T-cell (primary cell): ENCODE measurements around the gene P2RY12. TPM values are rescaled to one million over a fixed set of nuclear protein-coding genes. Genes with fewer than 3 reads are reported as not detected.

Source experiments
- ATAC-seq, 4 experiments: fragments of 200-7000 bp in 3 of 4; fragments of 150-1000 bp in 1 of 4; cut with Tn5 transposase; replicated peaks in 1 of 4; 1 replicate in 3 of 4; 2 replicates in 1 of 4; pipeline ENCODE4 v1.10.0; 2021; ENCODE audit warnings: moderate library complexity in 3 of 4, mild to moderate bottlenecking in 2 of 4, moderate number of reproducible peaks in 1 of 4
- CTCF ChIA-PET, 2 donors: fragments of 300-600 bp; sonication (Branson Sonifier 250); formaldehyde crosslinking; loops; one replicate each; lab custom pipeline; 2022; ENCODE audit warnings: antibody characterized with exemption in 2 of 2; lab: Charles Lee
- POLR2A ChIA-PET, 2 donors: fragments of 300-600 bp; sonication (Branson Sonifier 250); formaldehyde crosslinking; loops; one replicate each; lab custom pipeline; 2022; ENCODE audit warnings: antibody characterized with exemption in 2 of 2; lab: Charles Lee
- DNase-seq, 35 experiments: peaks; one replicate each; pipeline versions ENCODE4 v3.0.0 to v3.0.0-alpha.2; 2013 to 2023
- H3K27ac ChIP-seq: one replicate; pipeline ENCODE4 v1.5.1; 2013; ENCODE audit warnings: low read length
- H3K27me3 ChIP-seq, 2 experiments: replicated peaks in 1 of 2; 1 replicate in 1 of 2; 2 replicates in 1 of 2; pipeline versions ENCODE4 v1.6.1 to v1.7.0; 2013; ENCODE audit warnings: low read length in 1 of 2, mixed read lengths in 1 of 2; ENCODE audit not compliant: control insufficient read depth in 2 of 2, insufficient read depth in 2 of 2; ENCODE audit errors: extremely low read depth in 1 of 2
- H3K36me3 ChIP-seq, 2 donors: 1 replicate in 1 of 2; 2 replicates in 1 of 2; pipeline versions ENCODE4 v1.6.1 to v1.7.0; 2013; ENCODE audit warnings: low read length in 1 of 2; ENCODE audit not compliant: control insufficient read depth in 2 of 2, insufficient read depth in 1 of 2; ENCODE audit errors: extremely low read depth in 1 of 2
- H3K4me1 ChIP-seq, 2 experiments: 1 replicate in 1 of 2; 2 replicates in 1 of 2; pipeline versions ENCODE4 v1.6.1 to v1.7.0; 2013; ENCODE audit warnings: low read length in 2 of 2, mixed read lengths in 1 of 2; ENCODE audit not compliant: insufficient read depth in 2 of 2, control insufficient read depth in 1 of 2; ENCODE audit errors: extremely low read depth in 1 of 2
- H3K4me3 ChIP-seq, 2 donors: 1 replicate in 1 of 2; 2 replicates in 1 of 2; pipeline versions ENCODE4 v1.5.1 to v1.7.0; 2013; ENCODE audit warnings: mild to moderate bottlenecking in 2 of 2, low read length in 1 of 2, moderate library complexity in 1 of 2; ENCODE audit not compliant: control insufficient read depth in 1 of 2; ENCODE audit errors: extremely low read depth in 1 of 2
- H3K9me3 ChIP-seq: 2 replicates; pipeline ENCODE4 v1.7.0; 2013
- H3K27ac Mint-ChIP-seq, 2 donors: one replicate each; pipeline ENCODE4 v1.8.0; 2020 to 2021; ENCODE audit warnings: mild to moderate bottlenecking in 2 of 2, mixed read lengths in 2 of 2
- H3K27me3 Mint-ChIP-seq, 2 donors: one replicate each; pipeline ENCODE4 v1.8.0; 2021 to 2022; ENCODE audit warnings: mixed read lengths in 2 of 2
- H3K36me3 Mint-ChIP-seq: one replicate; pipeline ENCODE4 v1.8.0; 2021; ENCODE audit warnings: mixed read lengths
- H3K4me1 Mint-ChIP-seq, 3 donors: one replicate each; pipeline ENCODE4 v1.8.0; 2020 to 2022; ENCODE audit warnings: mixed read lengths in 3 of 3, mild to moderate bottlenecking in 1 of 3
- H3K4me3 Mint-ChIP-seq, 3 donors: one replicate each; pipeline ENCODE4 v1.8.0; 2020 to 2022; ENCODE audit warnings: mild to moderate bottlenecking in 3 of 3, mixed read lengths in 3 of 3, moderate library complexity in 3 of 3
- H3K9me3 Mint-ChIP-seq, 3 donors: one replicate each; pipeline ENCODE4 v1.8.0; 2020 to 2022; ENCODE audit warnings: mixed read lengths in 3 of 3
- WGBS: methylation state at CpG from one replicate; pipeline ENCODE4 v1.1.5; 2013; ENCODE audit warnings: missing lambda C conversion rate; ENCODE audit not compliant: insufficient coverage; 5-methylcytosine and 5-hydroxymethylcytosine counted together
- total RNA-seq, 35 experiments: library from RNA in 6 of 35; stranded (reverse) in 6 of 35; fragments of 120-200 nt in 1 of 35; gene quantifications; one replicate each; pipeline versions ENCODE4 v1.2.1 to v1.2.4 and lab custom pipeline; 2013 to 2026

The P2RY12 gene
- total RNA-seq, 5 donors from 2014 or later (not counting 1 experiment from before 2014, with no cell fraction given), result 0.51 TPM; not detected in 4

DNA sequence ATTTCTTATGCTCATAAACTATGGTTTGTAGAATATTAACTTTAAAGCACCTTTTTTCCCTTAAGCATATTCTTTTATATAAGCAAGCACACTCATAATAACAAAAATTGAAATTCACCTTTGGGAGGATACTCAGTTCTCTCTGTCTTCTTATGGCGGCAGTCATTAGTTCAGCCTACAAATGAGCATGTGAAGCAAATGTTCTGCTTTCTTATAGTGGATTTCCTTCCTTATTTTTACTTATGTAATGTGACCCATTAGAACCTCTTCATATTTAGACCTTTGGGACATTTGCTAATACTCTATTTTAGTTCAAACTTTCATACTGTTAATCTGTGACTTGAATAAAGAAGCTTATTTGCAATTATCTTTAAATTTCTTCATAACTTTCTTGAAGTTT, 55.2 kb downstream of the P2RY12 start, which contains the start of gene P2RY13:
TSS of gene P2RY13 (minus strand) at position 187 of the 400 bp plus-strand sequence. CDS start at position 166, 21 bp downstream.
- Mint-ChIP-seq H3K27me3 (peaks cover 11 to 18% of the 10 kb centered on the region in 2 donors), H3K9me3 (no peaks in the 10 kb centered on the region), H3K4me3 (peak within 1 kb of the TSS; percentile 42 to 67 (median 46)), H3K4me1 (peaks cover 6 to 9% (median 8%) of the 10 kb centered on the region in 3 donors), H3K36me3 (no peaks in the 10 kb centered on the region), H3K27ac (peak within 1 kb of the TSS in 1 of 2 donors; percentile 46)
- WGBS, result no CpG with 5 or more reads among the region's 1 CpG
- Histone ChIP-seq H3K4me1 (no peaks in the 10 kb centered on the region), H3K4me3 (no peak within 1 kb of the TSS), H3K27me3 (no peaks in the 10 kb centered on the region), H3K36me3 (no peaks in the 10 kb centered on the region), H3K9me3 (no peaks in the 10 kb centered on the region), H3K27ac (no peak within 1 kb of the TSS)
- ATAC-seq (no peak), DNase-seq (no peak)
- ChIA-PET POLR2A (no interaction called here), CTCF (interaction anchor here in 1 of 2 donors (1.1 kb wide), 1 partner anchor 29 kb away, joined by 3 read pairs; no protein-coding TSS in a partner anchor)

DNA sequence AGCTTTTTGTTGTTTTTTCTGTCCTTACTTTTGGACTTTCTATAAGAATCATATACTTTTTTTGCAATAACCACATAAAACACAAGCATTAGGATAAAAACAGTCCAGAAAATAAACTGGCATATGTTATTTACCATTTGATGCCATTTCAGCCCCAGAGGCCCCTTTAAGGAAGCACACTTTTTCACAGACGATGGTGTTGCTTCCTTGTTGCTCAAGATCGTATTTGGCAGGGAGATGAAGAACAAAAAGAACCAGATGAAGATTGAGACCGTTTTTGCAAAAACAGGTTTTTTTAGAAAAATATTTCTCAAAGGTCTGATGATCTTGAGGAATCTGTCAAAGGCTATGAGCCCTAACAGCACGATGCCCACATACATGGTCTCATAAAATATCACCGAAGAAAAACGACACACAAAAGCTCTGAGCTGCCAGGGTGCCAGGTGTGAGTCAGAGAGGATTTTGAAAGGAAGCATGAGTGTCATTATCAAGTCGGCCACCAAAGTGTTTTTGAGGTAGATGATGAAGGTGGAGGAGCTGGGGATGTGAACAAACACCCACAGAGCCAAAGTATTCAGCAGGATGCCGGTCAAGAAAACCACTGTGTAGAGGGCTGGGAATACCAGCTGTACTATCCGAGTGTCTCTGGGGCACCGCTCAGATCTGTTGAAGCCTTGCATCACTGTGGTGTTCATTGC, 56.1 kb downstream of the P2RY12 start:
- Histone ChIP-seq H3K27ac (no peak overlapping the region), H3K36me3 (no peaks in the 10 kb centered on the region), H3K4me3 (no peak overlapping the region), H3K9me3 (no peaks in the 10 kb centered on the region), H3K4me1 (no peaks in the 10 kb centered on the region), H3K27me3 (no peaks in the 10 kb centered on the region)
- Mint-ChIP-seq H3K9me3 (no peaks in the 10 kb centered on the region), H3K36me3 (no peaks in the 10 kb centered on the region), H3K4me1 (peaks cover 6 to 9% (median 8%) of the 10 kb centered on the region in 3 donors), H3K27me3 (peaks cover 11 to 18% of the 10 kb centered on the region in 2 donors), H3K4me3 (peak overlapping the region; percentile 42 to 67 (median 46)), H3K27ac (peak overlapping the region in 1 of 2 donors; percentile 46)
- 17% methylated on average over 5 of the region's 10 CpGs for WGBS
- ATAC-seq (peak; percentile 63 to 82 (median 72)), DNase-seq (peak in 15 of 35 experiments; percentile 0 to 26 (median 8))
- POLR2A ChIA-PET, result interaction anchor here in 1 of 2 donors (0.5 kb wide), 1 partner anchor 50 kb away, joined by 3 read pairs; the partner anchor contains the start of gene P2RY14
- CTCF ChIA-PET, result interaction anchor here in 1 of 2 donors (1.0 to 1.6 kb wide), 3 partner anchors 29 to 160 kb away, joined by 3 to 8 read pairs (median 3); no protein-coding TSS in a partner anchor

DNA sequence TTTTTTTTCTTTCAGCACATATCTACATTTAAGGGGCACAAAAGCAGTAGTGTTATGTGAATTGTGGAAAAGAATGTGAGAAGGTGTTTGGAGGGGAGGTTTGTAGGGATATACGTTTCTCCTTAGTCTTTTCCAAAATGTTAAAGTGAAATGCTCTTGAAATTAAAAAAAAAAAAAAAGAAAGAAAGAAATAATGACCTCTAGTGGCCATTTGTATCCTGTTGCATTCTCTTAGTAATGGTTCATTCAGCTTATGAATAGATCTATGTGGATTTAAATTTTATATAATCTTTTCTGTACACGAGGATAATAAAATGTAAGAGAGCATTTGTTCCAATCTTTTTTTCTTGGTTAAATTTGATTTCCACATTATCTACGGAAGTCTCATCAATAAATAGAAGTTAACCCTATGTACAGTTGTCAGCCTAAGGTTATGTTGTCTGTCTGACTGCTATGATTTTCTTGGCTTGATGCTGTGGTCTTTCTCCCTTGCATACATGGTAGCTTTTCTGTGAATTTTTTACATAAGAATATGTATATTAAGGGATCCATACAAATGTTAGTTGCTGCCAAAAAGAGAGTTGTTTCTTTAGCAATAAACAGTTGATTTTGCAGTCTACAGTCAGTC, 56.9 kb downstream of the P2RY12 start:
- ATAC-seq, result no peak
- Histone ChIP-seq H3K36me3 (no peaks in the 10 kb centered on the region), H3K9me3 (no peaks in the 10 kb centered on the region), H3K4me1 (no peaks in the 10 kb centered on the region), H3K27ac (no peak overlapping the region), H3K27me3 (no peaks in the 10 kb centered on the region), H3K4me3 (no peak overlapping the region)
- peak in 1 of 35 experiments; percentile 19 for DNase-seq
- Mint-ChIP-seq H3K27ac (no peak overlapping the region), H3K36me3 (no peaks in the 10 kb centered on the region), H3K4me3 (no peak overlapping the region), H3K27me3 (peaks cover 11 to 18% of the 10 kb centered on the region in 2 donors), H3K4me1 (peaks cover 6 to 9% (median 8%) of the 10 kb centered on the region in 3 donors), H3K9me3 (no peaks in the 10 kb centered on the region)
- POLR2A ChIA-PET, result no interaction called here
- WGBS, result no CpG with 5 or more reads among the region's 3 CpGs
- CTCF ChIA-PET, result interaction anchor here (0.7 to 1.6 kb wide), 6 partner anchors 11 to 549 kb away, joined by 3 to 8 read pairs (median 4); no protein-coding TSS in a partner anchor

DNA sequence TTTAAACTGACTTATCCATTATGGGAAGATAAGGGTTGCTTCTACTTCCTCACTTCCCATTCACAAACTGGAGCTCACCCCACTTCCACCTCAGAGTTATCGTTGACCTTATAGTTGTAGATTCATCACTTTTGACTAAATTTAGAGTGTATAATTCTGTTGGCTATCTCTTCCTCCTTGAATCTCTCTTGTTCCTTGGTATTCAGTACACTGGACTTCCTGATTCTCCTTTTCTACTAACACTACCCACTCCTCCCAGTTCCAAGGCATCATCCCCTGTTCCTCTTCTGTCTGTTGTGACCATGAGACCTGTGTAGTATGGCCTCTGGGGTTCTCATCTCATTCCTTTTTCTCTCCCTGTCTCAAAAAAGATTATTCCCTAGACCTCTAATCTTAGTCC, 62.0 kb downstream of the P2RY12 start:
- peaks cover 7 to 10% of the 10 kb centered on the region in 2 donors for H3K27me3 Mint-ChIP-seq
- ChIA-PET POLR2A (no interaction called here), CTCF (no interaction called here)
- H3K27ac Mint-ChIP-seq, result no peak overlapping the region
- no peaks in the 10 kb centered on the region for H3K9me3 Mint-ChIP-seq
- H3K27me3 ChIP-seq, result no peaks in the 10 kb centered on the region
- no peak overlapping the region for H3K27ac ChIP-seq
- H3K4me1 Mint-ChIP-seq, result no peaks in the 10 kb centered on the region
- WGBS, result no CpG with 5 or more reads among the region's 1 CpG
- no peaks in the 10 kb centered on the region for H3K36me3 Mint-ChIP-seq
- no peak for ATAC-seq
- no peaks in the 10 kb centered on the region for H3K4me1 ChIP-seq
- DNase-seq, result no peak
- H3K4me3 ChIP-seq, result no peak overlapping the region
- H3K9me3 ChIP-seq, result no peaks in the 10 kb centered on the region
- no peak overlapping the region for H3K4me3 Mint-ChIP-seq
- H3K36me3 ChIP-seq, result no peaks in the 10 kb centered on the region

DNA sequence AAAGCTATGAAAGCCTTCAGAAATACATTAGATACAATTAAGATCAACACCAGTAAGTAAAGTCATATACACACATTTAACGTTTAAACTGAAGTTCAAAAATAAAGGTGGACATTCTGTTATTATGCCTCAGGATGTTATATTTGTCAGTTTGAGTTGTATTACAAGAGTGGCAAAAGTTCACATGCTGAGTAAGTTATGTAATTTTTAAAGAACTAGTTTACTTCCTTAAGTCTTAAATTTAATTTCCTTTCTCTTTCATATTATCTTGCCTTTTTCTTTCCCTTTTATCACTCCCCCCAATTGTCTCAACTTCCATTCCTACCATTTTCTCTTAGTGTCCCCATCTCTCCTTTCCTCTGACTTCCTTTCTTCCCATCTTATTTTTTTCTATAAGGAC, 63.0 kb downstream of the P2RY12 start:
- CTCF ChIA-PET, result interaction anchor here in 1 of 2 donors (0.7 kb wide), 1 partner anchor 146 kb away, joined by 3 read pairs; no protein-coding TSS in a partner anchor
- H3K4me1 ChIP-seq, result no peaks in the 10 kb centered on the region

DNA sequence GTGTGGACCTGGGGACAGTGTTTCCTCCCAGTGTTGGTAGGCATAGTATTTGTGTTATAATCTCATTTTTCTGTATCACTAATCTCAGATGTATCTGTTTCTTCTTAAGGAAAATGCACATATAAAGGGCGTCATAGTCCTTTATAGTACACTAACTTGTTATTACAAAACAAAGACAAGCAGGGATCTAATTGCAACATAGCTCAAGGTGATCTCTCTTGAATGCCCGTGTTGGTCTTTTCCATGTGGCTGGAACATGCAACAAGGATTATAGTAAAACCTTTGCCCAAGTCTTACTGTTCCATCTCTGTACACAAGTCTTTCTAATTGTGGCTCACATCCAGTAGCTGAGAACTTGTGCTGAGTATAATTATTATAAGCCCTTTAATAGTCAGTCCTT, 64.4 kb downstream of the P2RY12 start:
- WGBS, result 83% methylated on average over 1 of the region's 2 CpGs
- H3K4me3 Mint-ChIP-seq, result no peak overlapping the region
- CTCF ChIA-PET, result interaction anchor here in 1 of 2 donors (0.5 kb wide), 1 partner anchor 17 kb away, joined by 4 read pairs; no protein-coding TSS in a partner anchor

More for the DNA sequence above, 63.0 kb downstream of the P2RY12 start:
- H3K36me3 Mint-ChIP-seq, result no peaks in the 10 kb centered on the region
- H3K27me3 ChIP-seq, result no peaks in the 10 kb centered on the region
- no peaks in the 10 kb centered on the region for H3K9me3 ChIP-seq
- POLR2A ChIA-PET, result no interaction called here
- WGBS, result no CpG with 5 or more reads among the region's 1 CpG
- no peak overlapping the region for H3K4me3 Mint-ChIP-seq
- H3K4me3 ChIP-seq, result no peak overlapping the region
- H3K27me3 Mint-ChIP-seq, result peaks cover 7 to 8% of the 10 kb centered on the region in 2 donors
- ATAC-seq (no peak), DNase-seq (no peak)
- H3K36me3 ChIP-seq, result no peaks in the 10 kb centered on the region
- H3K9me3 Mint-ChIP-seq, result no peaks in the 10 kb centered on the region
- peaks cover 0 to 3% (median 2%) of the 10 kb centered on the region in 3 donors for H3K4me1 Mint-ChIP-seq
- no peak overlapping the region for H3K27ac ChIP-seq
- no peak overlapping the region for H3K27ac Mint-ChIP-seq

More for the DNA sequence above, 64.4 kb downstream of the P2RY12 start:
- no peak for ATAC-seq
- Mint-ChIP-seq H3K9me3 (no peaks in the 10 kb centered on the region), H3K4me1 (peaks cover 0 to 5% (median 4%) of the 10 kb centered on the region in 3 donors), H3K27ac (no peak overlapping the region), H3K27me3 (peaks cover 0 to 2% of the 10 kb centered on the region in 2 donors), H3K36me3 (no peaks in the 10 kb centered on the region)
- no peak for DNase-seq
- POLR2A ChIA-PET, result no interaction called here
- Histone ChIP-seq H3K36me3 (no peaks in the 10 kb centered on the region), H3K4me1 (no peaks in the 10 kb centered on the region), H3K27me3 (no peaks in the 10 kb centered on the region), H3K27ac (no peak overlapping the region), H3K9me3 (no peaks in the 10 kb centered on the region), H3K4me3 (no peak overlapping the region)
